ENCODE measurements around the gene PARD3B. TPM values are rescaled to one million over a fixed set of nuclear protein-coding genes. Genes with fewer than 3 reads are reported as not detected.

The PARD3B gene
- total and polyA plus RNA-seq, 7 donors: 0.42 to 6.0 (median 4.8) TPM

- DNase-seq (no peak), ATAC-seq (no peak)
- Histone ChIP-seq H3K27ac (no peak overlapping the region), H3K27me3 (ENCODE audit: insufficient read depth in 3 of 3, low read length in 2 of 3) (no peaks in the 10 kb centered on the region), H3K36me3 (ENCODE audit: insufficient read depth in 1 of 2, low read depth in 1 of 2) (no peaks in the 10 kb centered on the region), H3K4me3 (no peak overlapping the region), H3K9me3 (peaks cover 9% of the 10 kb centered on the region), H3K4me1 (no peaks in the 10 kb centered on the region)
- intact Hi-C loops (cut with DNase I): no loop called here
- 24 to 32% (median 29%) methylated on average over 2 of the region's 2 CpGs for WGBS, 3 donors
- no peak for TF ChIP-seq CTCF (IDR thresholded peaks at IDR 0.05)
These were observed 965.9 kb downstream of the PARD3B start for GRCh38 chr2:205511221-205511620.

GRCh38 chr2:205511641-205512040, 966.4 kb downstream of the PARD3B start:
- 85 to 88% (median 88%) methylated on average over 3 of the region's 3 CpGs for WGBS, 3 donors
- intact Hi-C loops (cut with DNase I): no loop called here
- no peak for ATAC-seq

GRCh38 chr2:205520311-205520710, 975.0 kb downstream of the PARD3B start:
- Histone ChIP-seq H3K4me3 (no peak overlapping the region), H3K27me3 (ENCODE audit: insufficient read depth in 3 of 3, low read length in 2 of 3) (no peaks in the 10 kb centered on the region), H3K27ac (no peak overlapping the region), H3K9me3 (peaks cover 22% of the 10 kb centered on the region), H3K36me3 (ENCODE audit: insufficient read depth in 1 of 2, low read depth in 1 of 2) (no peaks in the 10 kb centered on the region), H3K4me1 (no peaks in the 10 kb centered on the region)
- intact Hi-C loops (cut with DNase I): no loop called here
- no peak for DNase-seq
- ATAC-seq: no peak
- 90 to 98% (median 95%) methylated on average over 4 of the region's 4 CpGs for WGBS, 3 donors
- TF ChIP-seq CTCF (IDR thresholded peaks at IDR 0.05): no peak

More at GRCh38 chr2:205511641-205512040, 966.4 kb downstream of the PARD3B start:
- Histone ChIP-seq H3K9me3 (peaks cover 11% of the 10 kb centered on the region), H3K4me3 (no peak overlapping the region), H3K27ac (no peak overlapping the region), H3K36me3 (ENCODE audit: insufficient read depth in 1 of 2, low read depth in 1 of 2) (no peaks in the 10 kb centered on the region), H3K4me1 (no peaks in the 10 kb centered on the region), H3K27me3 (ENCODE audit: insufficient read depth in 3 of 3, low read length in 2 of 3) (no peaks in the 10 kb centered on the region)
- no peak for DNase-seq
- no peak for TF ChIP-seq CTCF (IDR thresholded peaks at IDR 0.05)

- Histone ChIP-seq H3K4me3 (no peak overlapping the region), H3K4me1 (no peaks in the 10 kb centered on the region), H3K36me3 (ENCODE audit: insufficient read depth in 1 of 2, low read depth in 1 of 2) (no peaks in the 10 kb centered on the region), H3K27ac (no peak overlapping the region), H3K27me3 (ENCODE audit: insufficient read depth in 3 of 3, low read length in 2 of 3) (no peaks in the 10 kb centered on the region), H3K9me3 (no peaks in the 10 kb centered on the region)
- 66 to 70% (median 68%) methylated on average over 3 of the region's 3 CpGs for WGBS, 3 donors
- intact Hi-C loops (cut with DNase I): no loop called here
- no peak for DNase-seq
- TF ChIP-seq CTCF (IDR thresholded peaks at IDR 0.05): no peak
- no peak for ATAC-seq
These were observed 979.4 kb downstream of the PARD3B start for GRCh38 chr2:205524656-205525055.

GRCh38 chr2:205527801-205528200, 982.5 kb downstream of the PARD3B start:
- TF ChIP-seq CTCF (IDR thresholded peaks at IDR 0.05): no peak
- Histone ChIP-seq H3K4me3 (no peak overlapping the region), H3K27ac (no peak overlapping the region), H3K27me3 (ENCODE audit: insufficient read depth in 3 of 3, low read length in 2 of 3) (no peaks in the 10 kb centered on the region), H3K4me1 (no peaks in the 10 kb centered on the region), H3K9me3 (no peaks in the 10 kb centered on the region), H3K36me3 (ENCODE audit: insufficient read depth in 1 of 2, low read depth in 1 of 2) (no peaks in the 10 kb centered on the region)
- intact Hi-C loops (cut with DNase I): no loop called here
- DNase-seq (no peak), ATAC-seq (no peak)
